HepG2 (cell line): ENCODE data around the gene NDUFB6.
"Not testable (repeated sequence)": the region's sequence is repeated elsewhere in the genome, so short reads cannot be mapped to it uniquely, and the experiment has no call there.

Experiments
- EZH2 ChIP-seq: conservative IDR thresholded peaks from 2 replicates; pipeline ENCODE4 v1.6.1; 2012; ENCODE audit warnings: mild to moderate bottlenecking, low read depth, low read length, moderate library complexity
- JUNB ChIP-seq: sonication (generic); formaldehyde crosslinking; IDR thresholded peaks from 2 replicates; pipeline ENCODE4 v1.8.0; 2022; ENCODE audit warnings: missing genetic modification reagents, mild to moderate bottlenecking, borderline replicate concordance
- NFIC ChIP-seq: IDR thresholded peaks from 2 replicates; pipeline ENCODE4 v1.6.1; 2012; ENCODE audit warnings: mild to moderate bottlenecking, low read length, inconsistent platforms
- NR1H2 ChIP-seq: sonication (generic); formaldehyde crosslinking; IDR thresholded peaks from 2 replicates; pipeline ENCODE4 v1.8.1; 2022; ENCODE audit warnings: low read depth, missing genetic modification reagents, borderline replicate concordance
- POLR2A ChIP-seq, 2 experiments: IDR thresholded peaks; 2 replicates each; pipeline ENCODE4 v1.6.1; 2011; ENCODE audit warnings: low read depth in 2 of 2, low read length in 2 of 2, mild to moderate bottlenecking in 1 of 2, moderate library complexity in 1 of 2; ENCODE audit not compliant: insufficient read depth in 1 of 2
- SMC3 ChIP-seq: IDR thresholded peaks from 2 replicates; pipeline ENCODE4 v1.6.1; 2011; ENCODE audit warnings: low read length, improper control_type of control experiment
- SRF ChIP-seq: IDR thresholded peaks from 2 replicates; pipeline ENCODE4 v1.6.1; 2011; ENCODE audit warnings: mild to moderate bottlenecking, low read depth, low read length, moderate library complexity
- TAF1 ChIP-seq: sonication (generic); formaldehyde crosslinking; IDR thresholded peaks from 2 replicates; pipeline ENCODE4 v1.4.0; 2020; ENCODE audit warnings: missing genetic modification reagents
- TCF7L2 ChIP-seq: IDR thresholded peaks from 2 replicates; pipeline ENCODE4 v1.6.1; 2011; ENCODE audit warnings: mild to moderate bottlenecking, low read depth, low read length, moderate library complexity
- ZKSCAN5 ChIP-seq: sonication (generic); formaldehyde crosslinking; IDR thresholded peaks from 2 replicates; pipeline ENCODE4 v1.5.1; 2020; ENCODE audit warnings: mild to moderate bottlenecking, missing genetic modification reagents
- ZNF616 ChIP-seq: sonication (generic); formaldehyde crosslinking; IDR thresholded peaks from 2 replicates; pipeline ENCODE4 v1.5.0; 2020; ENCODE audit warnings: low read depth, mild to moderate bottlenecking, missing genetic modification reagents
- TF ChIP-seq, protein P1 (sequence below): sonication (generic); formaldehyde crosslinking; IDR thresholded peaks from 2 replicates; pipeline ENCODE4 v1.5.0; 2020; ENCODE audit warnings: mild to moderate bottlenecking, missing genetic modification reagents, moderate library complexity
- TF ChIP-seq, protein P2 (sequence below): IDR thresholded peaks from 2 replicates; pipeline ENCODE4 v1.6.1; 2016; ENCODE audit warnings: missing compliant biosample characterization, missing genetic modification reagents, borderline replicate concordance

DNA sequence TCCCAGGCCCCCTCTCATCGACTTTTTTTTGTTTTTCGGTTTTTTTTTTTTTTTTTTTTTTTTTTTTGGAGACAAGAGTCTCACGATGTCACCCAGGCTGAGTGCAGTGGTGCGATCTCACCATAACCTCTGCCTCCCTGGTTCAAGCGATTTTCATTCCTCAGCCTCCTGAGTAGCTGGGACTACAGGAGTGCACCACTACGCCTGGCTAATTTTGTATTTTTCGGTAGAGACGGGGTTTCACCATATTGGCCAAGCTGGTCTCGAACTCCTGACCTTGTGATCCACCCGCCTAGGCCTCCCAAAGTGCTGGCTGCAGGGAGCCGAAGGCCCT is 48.4 kb downstream of the NDUFB6 start:
- not testable (repeated sequence) for TF ChIP-seq ZKSCAN5 (CRISPR knock-in tag); TCF7L2; EZH2; SRF; ZNF616 (CRISPR knock-in tag); NR1H2 (CRISPR knock-in tag); NFIC; POLR2A (IDR thresholded peaks at IDR 0.05; ENCODE audit: insufficient read depth in 1 of 2, low read depth in 2 of 2, low read length in 2 of 2); SMC3; TAF1; JUNB
- TF ChIP-seq, protein P1, sequence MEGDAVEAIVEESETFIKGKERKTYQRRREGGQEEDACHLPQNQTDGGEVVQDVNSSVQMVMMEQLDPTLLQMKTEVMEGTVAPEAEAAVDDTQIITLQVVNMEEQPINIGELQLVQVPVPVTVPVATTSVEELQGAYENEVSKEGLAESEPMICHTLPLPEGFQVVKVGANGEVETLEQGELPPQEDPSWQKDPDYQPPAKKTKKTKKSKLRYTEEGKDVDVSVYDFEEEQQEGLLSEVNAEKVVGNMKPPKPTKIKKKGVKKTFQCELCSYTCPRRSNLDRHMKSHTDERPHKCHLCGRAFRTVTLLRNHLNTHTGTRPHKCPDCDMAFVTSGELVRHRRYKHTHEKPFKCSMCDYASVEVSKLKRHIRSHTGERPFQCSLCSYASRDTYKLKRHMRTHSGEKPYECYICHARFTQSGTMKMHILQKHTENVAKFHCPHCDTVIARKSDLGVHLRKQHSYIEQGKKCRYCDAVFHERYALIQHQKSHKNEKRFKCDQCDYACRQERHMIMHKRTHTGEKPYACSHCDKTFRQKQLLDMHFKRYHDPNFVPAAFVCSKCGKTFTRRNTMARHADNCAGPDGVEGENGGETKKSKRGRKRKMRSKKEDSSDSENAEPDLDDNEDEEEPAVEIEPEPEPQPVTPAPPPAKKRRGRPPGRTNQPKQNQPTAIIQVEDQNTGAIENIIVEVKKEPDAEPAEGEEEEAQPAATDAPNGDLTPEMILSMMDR (CRISPR knock-in tag), result not testable (repeated sequence)
- TF ChIP-seq, protein P2, sequence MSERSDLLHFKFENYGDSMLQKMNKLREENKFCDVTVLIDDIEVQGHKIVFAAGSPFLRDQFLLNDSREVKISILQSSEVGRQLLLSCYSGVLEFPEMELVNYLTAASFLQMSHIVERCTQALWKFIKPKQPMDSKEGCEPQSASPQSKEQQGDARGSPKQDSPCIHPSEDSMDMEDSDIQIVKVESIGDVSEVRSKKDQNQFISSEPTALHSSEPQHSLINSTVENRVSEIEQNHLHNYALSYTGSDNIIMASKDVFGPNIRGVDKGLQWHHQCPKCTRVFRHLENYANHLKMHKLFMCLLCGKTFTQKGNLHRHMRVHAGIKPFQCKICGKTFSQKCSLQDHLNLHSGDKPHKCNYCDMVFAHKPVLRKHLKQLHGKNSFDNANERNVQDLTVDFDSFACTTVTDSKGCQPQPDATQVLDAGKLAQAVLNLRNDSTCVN (CRISPR knock-in tag), result not testable (repeated sequence)
